IPS-18a (cell line): ENCODE results near the gene NR2C2.

Source experiments
- H3K27ac ChIP-seq: one replicate; pipeline ENCODE4 v1.5.1; 2013; ENCODE audit warnings: low read length
- H3K27me3 ChIP-seq: one replicate; pipeline ENCODE4 v1.6.1; 2013; ENCODE audit warnings: mild to moderate bottlenecking, low read length; ENCODE audit not compliant: control insufficient read depth, insufficient read depth
- H3K36me3 ChIP-seq: one replicate; pipeline ENCODE4 v1.6.1; 2013; ENCODE audit warnings: low read depth, low read length; ENCODE audit not compliant: control insufficient read depth
- H3K4me1 ChIP-seq: one replicate; pipeline ENCODE4 v1.6.1; 2013; ENCODE audit warnings: low read depth, low read length; ENCODE audit not compliant: control insufficient read depth
- H3K4me3 ChIP-seq: one replicate; pipeline ENCODE4 v1.5.1; 2013; ENCODE audit warnings: low read length
- H3K9ac ChIP-seq: one replicate; pipeline ENCODE4 v1.6.1; 2013; ENCODE audit warnings: mild to moderate bottlenecking, low read length, moderate library complexity
- H3K9me3 ChIP-seq: one replicate; pipeline ENCODE4 v1.6.1; 2013; ENCODE audit warnings: low read depth, low read length; ENCODE audit not compliant: control insufficient read depth

The NR2C2 gene

GRCh38 chr3:15041950-15042349 lies 94.6 kb downstream of the NR2C2 start:
- Histone ChIP-seq H3K27ac (no peak overlapping the region), H3K4me1 (no peaks in the 10 kb centered on the region), H3K9ac (no peak overlapping the region), H3K9me3 (no peaks in the 10 kb centered on the region), H3K27me3 (no peaks in the 10 kb centered on the region), H3K4me3 (no peak overlapping the region), H3K36me3 (peaks cover 91% of the 10 kb centered on the region)

GRCh38 chr3:15042936-15043335 lies 95.6 kb downstream of the NR2C2 start:
- H3K36me3 ChIP-seq, result peaks cover 90% of the 10 kb centered on the region
- H3K4me1 ChIP-seq, result no peaks in the 10 kb centered on the region
- no peaks in the 10 kb centered on the region for H3K27me3 ChIP-seq
- H3K9ac ChIP-seq, result no peak overlapping the region
- H3K4me3 ChIP-seq, result no peak overlapping the region
- H3K27ac ChIP-seq, result no peak overlapping the region
- H3K9me3 ChIP-seq, result no peaks in the 10 kb centered on the region

GRCh38 chr3:15043408-15044171 lies 96.2 kb downstream of the NR2C2 start:
- H3K27me3 ChIP-seq, result no peaks in the 10 kb centered on the region
- H3K9me3 ChIP-seq, result no peaks in the 10 kb centered on the region
- H3K4me3 ChIP-seq, result no peak overlapping the region
- H3K27ac ChIP-seq, result no peak overlapping the region
- no peaks in the 10 kb centered on the region for H3K4me1 ChIP-seq
- no peak overlapping the region for H3K9ac ChIP-seq
- H3K36me3 ChIP-seq, result peaks cover 92% of the 10 kb centered on the region

- Histone ChIP-seq H3K4me3 (no peak overlapping the region), H3K4me1 (no peaks in the 10 kb centered on the region), H3K9me3 (no peaks in the 10 kb centered on the region), H3K36me3 (peaks cover 92% of the 10 kb centered on the region), H3K27ac (no peak overlapping the region), H3K9ac (no peak overlapping the region), H3K27me3 (no peaks in the 10 kb centered on the region)
These were observed 96.9 kb downstream of the NR2C2 start for GRCh38 chr3:15044326-15044725.

- Histone ChIP-seq H3K27ac (no peak overlapping the region), H3K4me1 (no peaks in the 10 kb centered on the region), H3K4me3 (no peak overlapping the region), H3K9me3 (no peaks in the 10 kb centered on the region), H3K27me3 (no peaks in the 10 kb centered on the region), H3K36me3 (peaks cover 96% of the 10 kb centered on the region), H3K9ac (no peak overlapping the region)
These were observed 98.3 kb downstream of the NR2C2 start for GRCh38 chr3:15045667-15046066.

- Histone ChIP-seq H3K27ac (no peak overlapping the region), H3K9ac (no peak overlapping the region), H3K4me3 (no peak overlapping the region), H3K9me3 (no peaks in the 10 kb centered on the region), H3K27me3 (no peaks in the 10 kb centered on the region), H3K36me3 (peaks cover 76% of the 10 kb centered on the region), H3K4me1 (no peaks in the 10 kb centered on the region)
These were observed 102.2 kb downstream of the NR2C2 start for GRCh38 chr3:15049584-15049983.

GRCh38 chr3:15050405-15051092 lies 103.2 kb downstream of the NR2C2 start:
- Histone ChIP-seq H3K9me3 (no peaks in the 10 kb centered on the region), H3K4me3 (no peak overlapping the region), H3K27me3 (no peaks in the 10 kb centered on the region), H3K36me3 (peaks cover 68% of the 10 kb centered on the region), H3K27ac (no peak overlapping the region), H3K4me1 (no peaks in the 10 kb centered on the region), H3K9ac (no peak overlapping the region)

GRCh38 chr3:15051531-15051930 lies 104.1 kb downstream of the NR2C2 start:
- Histone ChIP-seq H3K4me1 (no peaks in the 10 kb centered on the region), H3K9me3 (no peaks in the 10 kb centered on the region), H3K4me3 (no peak overlapping the region), H3K9ac (no peak overlapping the region), H3K36me3 (peaks cover 63% of the 10 kb centered on the region), H3K27ac (no peak overlapping the region), H3K27me3 (no peaks in the 10 kb centered on the region)

- Histone ChIP-seq H3K9me3 (no peaks in the 10 kb centered on the region), H3K9ac (no peak overlapping the region), H3K27ac (no peak overlapping the region), H3K27me3 (no peaks in the 10 kb centered on the region), H3K4me3 (no peak overlapping the region), H3K4me1 (no peaks in the 10 kb centered on the region), H3K36me3 (peaks cover 62% of the 10 kb centered on the region)
These were observed 105.2 kb downstream of the NR2C2 start for GRCh38 chr3:15052335-15053242.

GRCh38 chr3:15053541-15053940 lies 106.2 kb downstream of the NR2C2 start:
- no peaks in the 10 kb centered on the region for H3K4me1 ChIP-seq
- no peaks in the 10 kb centered on the region for H3K9me3 ChIP-seq
- H3K9ac ChIP-seq, result no peak overlapping the region
- H3K36me3 ChIP-seq, result peaks cover 60% of the 10 kb centered on the region
- H3K27ac ChIP-seq, result no peak overlapping the region
- H3K4me3 ChIP-seq, result no peak overlapping the region
- H3K27me3 ChIP-seq, result no peaks in the 10 kb centered on the region

- no peak overlapping the region for H3K27ac ChIP-seq
- H3K4me1 ChIP-seq, result no peaks in the 10 kb centered on the region
These were observed 107.7 kb downstream of the NR2C2 start for GRCh38 chr3:15055019-15055557.

More at GRCh38 chr3:15055019-15055557, 107.7 kb downstream of the NR2C2 start:
- no peak overlapping the region for H3K9ac ChIP-seq
- H3K36me3 ChIP-seq, result peaks cover 57% of the 10 kb centered on the region
- no peaks in the 10 kb centered on the region for H3K27me3 ChIP-seq
- H3K4me3 ChIP-seq, result no peak overlapping the region
- H3K9me3 ChIP-seq, result no peaks in the 10 kb centered on the region
